ENCODE measurements around the gene PGP.

- TF ChIP-seq CTCF (IDR thresholded peaks at IDR 0.05), result no peak
- no peak for TF ChIP-seq POLR2A (IDR thresholded peaks at IDR 0.05)
Measured at GRCh38 chr16:2183671-2184070, 31.0 kb downstream of the PGP start.

Measured in uterus (tissue), 2 donors.